C4-2B (cell line): ENCODE data around the gene ATG4B.

Experiments
- CTCF ChIP-seq: fragments of 450-650 bp; conservative IDR thresholded peaks from 2 replicates; pipeline ENCODE4 v1.5.1; 2017; ENCODE audit warnings: mild to moderate bottlenecking
- ZFX ChIP-seq: fragments of 450-650 bp; IDR thresholded peaks from 2 replicates; pipeline ENCODE4 v1.6.1; 2017

DNA sequence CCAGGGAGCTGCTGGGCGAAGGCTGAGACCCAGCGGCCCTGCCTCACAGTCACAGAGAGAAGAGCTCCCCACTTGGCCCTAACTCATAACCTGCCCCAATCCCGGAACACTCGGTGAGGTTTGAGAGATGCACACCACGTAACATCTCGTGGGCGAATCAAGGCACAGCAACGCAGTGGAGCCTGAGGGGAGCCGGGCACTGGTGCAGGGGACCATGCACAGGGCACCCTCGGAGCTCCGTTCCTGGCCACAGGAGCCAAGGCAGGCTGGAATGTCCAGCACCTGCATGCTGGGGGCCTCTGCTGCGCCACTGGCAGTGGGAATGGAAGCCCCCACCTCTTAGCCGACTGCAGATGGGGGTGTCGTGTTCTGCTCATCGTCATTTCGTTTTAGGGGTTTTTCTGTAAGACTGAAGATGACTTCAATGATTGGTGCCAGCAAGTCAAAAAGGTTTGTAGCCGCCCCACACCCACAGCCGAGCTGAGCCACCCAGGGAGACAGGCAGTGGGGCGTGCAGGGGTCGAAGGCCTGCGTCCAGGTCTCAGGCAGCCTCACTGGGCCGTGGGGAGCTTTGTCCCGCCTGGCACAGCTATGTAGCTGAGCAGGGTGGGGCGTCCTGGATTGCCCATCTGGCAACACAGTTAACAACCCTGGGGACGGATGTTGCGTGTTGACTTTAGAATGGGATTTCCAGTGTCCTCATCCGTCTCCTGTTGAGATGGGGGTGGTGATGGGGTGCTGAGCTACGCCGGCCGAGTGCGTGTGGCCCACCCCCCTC, 33.0 kb downstream of the ATG4B start:
- no peak for TF ChIP-seq CTCF
- TF ChIP-seq ZFX = no peak
